ENCODE data around the gene PDE3B. TPM values are rescaled to one million over a fixed set of nuclear protein-coding genes. Genes with fewer than 3 reads are reported as not detected.

Gene PDE3B
- total RNA-seq, 1 experiment from 2014 or later = 25.2 TPM

GRCh38 chr11:14908214-14908880, 264.7 kb downstream of the PDE3B start:
- peak; percentile 51 for DNase-seq (ENCODE audit: extremely low read depth, low read depth)

- no peak for DNase-seq (ENCODE audit: extremely low read depth, low read depth)
Measured at GRCh38 chr11:14914536-14914935, 270.9 kb downstream of the PDE3B start.

GRCh38 chr11:14916403-14916802, 272.8 kb downstream of the PDE3B start:
- no peak for DNase-seq (ENCODE audit: extremely low read depth, low read depth)

Small RNAs within 50 kb of the gene (small RNA-seq; reads per million reads assigned to genes)
- gene CALCP = 0 reads per million in 2 experiments

Other genes with a start within 250 kb of the PDE3B start
- 128 and 132 TPM in 2 replicates for gene COPB1, start 144.0 kb upstream of the PDE3B start, total RNA-seq (2014; rRNA removed; shearing (Covaris generic))
- gene PSMA1, start 123.4 kb upstream of the PDE3B start, total RNA-seq (2014; rRNA removed; shearing (Covaris generic)) = 258 and 300 TPM in 2 replicates
- gene CYP2R1, start 248.4 kb downstream of the PDE3B start, total RNA-seq (2014; rRNA removed; shearing (Covaris generic)) = 23.0 and 26.1 TPM in 2 replicates

All from NCI-H460 (cell line).